HEK293 (cell line): Measurements from ENCODE around the gene KLF16.

Source experiments
- ATF2 ChIP-seq: fragments of 450-650 bp; formaldehyde crosslinking; IDR thresholded peaks from 2 replicates; pipeline ENCODE4 v1.5.1; 2016; ENCODE audit warnings: missing biosample characterization, missing genetic modification characterization, low read depth
- GLIS2 ChIP-seq: fragments of 450-650 bp; formaldehyde crosslinking; IDR thresholded peaks from 2 replicates; pipeline ENCODE4 v1.5.1; 2016; ENCODE audit warnings: missing biosample characterization, missing genetic modification characterization
- HIC1 ChIP-seq: fragments of 450-650 bp; formaldehyde crosslinking; IDR thresholded peaks from 2 replicates; pipeline ENCODE4 v1.5.1; 2016; ENCODE audit warnings: missing biosample characterization, missing genetic modification characterization
- KLF7 ChIP-seq: fragments of 450-650 bp; formaldehyde crosslinking; IDR thresholded peaks from 2 replicates; pipeline ENCODE4 v1.5.1; 2016; ENCODE audit warnings: missing biosample characterization, missing genetic modification characterization, borderline replicate concordance
- TCF7L2 ChIP-seq: IDR thresholded peaks from 2 replicates; pipeline ENCODE4 v1.6.1; 2011; ENCODE audit warnings: low read depth, mild to moderate bottlenecking, inconsistent platforms, low read length, moderate library complexity, borderline replicate concordance
- ZBTB10 ChIP-seq: fragments of 450-650 bp; formaldehyde crosslinking; IDR thresholded peaks from 2 replicates; pipeline ENCODE4 v1.5.1; 2016; ENCODE audit warnings: missing biosample characterization, missing genetic modification characterization
- ZBTB20 ChIP-seq: fragments of 450-650 bp; formaldehyde crosslinking; IDR thresholded peaks from 2 replicates; pipeline ENCODE4 v1.5.1; 2016; ENCODE audit warnings: missing biosample characterization, missing genetic modification characterization
- ZBTB26 ChIP-seq: fragments of 450-650 bp; formaldehyde crosslinking; optimal IDR thresholded peaks from 2 replicates; pipeline ENCODE3; 2016; ENCODE audit warnings: missing biosample characterization, mild to moderate bottlenecking, missing genetic modification characterization
- ZBTB8A ChIP-seq: fragments of 450-650 bp; formaldehyde crosslinking; IDR thresholded peaks from 2 replicates; pipeline ENCODE4 v1.5.1; 2016; ENCODE audit warnings: missing biosample characterization, missing genetic modification characterization
- ZFP37 ChIP-seq: fragments of 450-650 bp; formaldehyde crosslinking; IDR thresholded peaks from 2 replicates; pipeline ENCODE4 v1.5.1; 2016; ENCODE audit warnings: missing biosample characterization, missing genetic modification characterization
- ZFP41 ChIP-seq: fragments of 450-650 bp; formaldehyde crosslinking; IDR thresholded peaks from 2 replicates; pipeline ENCODE4 v1.5.1; 2016; ENCODE audit warnings: missing biosample characterization, missing genetic modification characterization, borderline replicate concordance
- ZFP69B ChIP-seq: fragments of 450-650 bp; formaldehyde crosslinking; IDR thresholded peaks from 2 replicates; pipeline ENCODE4 v1.5.1; 2016; ENCODE audit warnings: missing biosample characterization, missing genetic modification characterization
- ZNF146 ChIP-seq: fragments of 450-650 bp; formaldehyde crosslinking; IDR thresholded peaks from 2 replicates; pipeline ENCODE4 v1.5.1; 2016; ENCODE audit warnings: missing biosample characterization, missing genetic modification characterization
- ZNF157 ChIP-seq: fragments of 450-650 bp; formaldehyde crosslinking; IDR thresholded peaks from 2 replicates; pipeline ENCODE4 v1.5.1; 2016; ENCODE audit warnings: missing biosample characterization, missing genetic modification characterization
- ZNF175 ChIP-seq: fragments of 450-650 bp; formaldehyde crosslinking; IDR thresholded peaks from 2 replicates; pipeline ENCODE4 v1.5.1; 2016; ENCODE audit warnings: missing biosample characterization, missing genetic modification characterization
- ZNF214 ChIP-seq: fragments of 450-650 bp; formaldehyde crosslinking; IDR thresholded peaks from 2 replicates; pipeline ENCODE4 v1.5.1; 2017; ENCODE audit warnings: missing biosample characterization, mild to moderate bottlenecking, missing genetic modification characterization, borderline replicate concordance
- ZNF274 ChIP-seq, 2 experiments: fragments of 200-500 bp in 1 of 2; fragments of 450-650 bp in 1 of 2; sonication (Bioruptor generic) in 1 of 2; formaldehyde crosslinking in 1 of 2; IDR thresholded peaks; 2 replicates each; pipeline versions ENCODE4 v1.5.1 to v1.6.1; 2014 to 2016; ENCODE audit warnings: borderline replicate concordance in 1 of 2, inconsistent platforms in 1 of 2, low read length in 1 of 2, missing biosample characterization in 1 of 2, missing genetic modification characterization in 1 of 2
- ZNF324 ChIP-seq: fragments of 450-650 bp; formaldehyde crosslinking; IDR thresholded peaks from 2 replicates; pipeline ENCODE4 v1.5.1; 2016; ENCODE audit warnings: missing biosample characterization, missing genetic modification characterization
- ZNF341 ChIP-seq: fragments of 450-650 bp; formaldehyde crosslinking; IDR thresholded peaks from 2 replicates; pipeline ENCODE4; 2016; ENCODE audit warnings: low read depth, missing biosample characterization, missing genetic modification characterization
- ZNF354C ChIP-seq: fragments of 450-650 bp; formaldehyde crosslinking; IDR thresholded peaks from 2 replicates; pipeline ENCODE4 v1.5.1; 2016; ENCODE audit warnings: missing biosample characterization, missing genetic modification characterization, low read depth, borderline replicate concordance
- ZNF37A ChIP-seq: fragments of 450-650 bp; IDR thresholded peaks from 2 replicates; pipeline ENCODE4 v1.5.1; 2018; ENCODE audit warnings: missing biosample characterization, missing genetic modification characterization
- ZNF423 ChIP-seq: fragments of 450-650 bp; formaldehyde crosslinking; IDR thresholded peaks from 2 replicates; pipeline ENCODE4 v1.5.1; 2016; ENCODE audit warnings: missing biosample characterization, missing genetic modification characterization
- ZNF433 ChIP-seq: fragments of 450-650 bp; formaldehyde crosslinking; IDR thresholded peaks from 2 replicates; pipeline ENCODE4 v1.5.1; 2016; ENCODE audit warnings: missing biosample characterization, missing genetic modification characterization, low read depth
- ZNF549 ChIP-seq: fragments of 450-650 bp; IDR thresholded peaks from 2 replicates; pipeline ENCODE4 v1.5.1; 2018; ENCODE audit warnings: missing biosample characterization, missing genetic modification characterization, mild to moderate bottlenecking, inconsistent platforms, moderate library complexity
- ZNF558 ChIP-seq: fragments of 450-650 bp; formaldehyde crosslinking; IDR thresholded peaks from 2 replicates; pipeline ENCODE4 v1.5.1; 2016; ENCODE audit warnings: missing biosample characterization, missing genetic modification characterization
- ZNF624 ChIP-seq: fragments of 450-650 bp; formaldehyde crosslinking; IDR thresholded peaks from 2 replicates; pipeline ENCODE4 v1.5.1; 2017; ENCODE audit warnings: missing biosample characterization, missing genetic modification characterization
- ZNF658 ChIP-seq: fragments of 450-650 bp; formaldehyde crosslinking; IDR thresholded peaks from 2 replicates; pipeline ENCODE4; 2016; ENCODE audit warnings: missing biosample characterization, missing genetic modification characterization
- ZNF704 ChIP-seq: fragments of 450-650 bp; formaldehyde crosslinking; IDR thresholded peaks from 2 replicates; pipeline ENCODE4 v1.5.1; 2016; ENCODE audit warnings: missing biosample characterization, missing genetic modification characterization
- ZNF76 ChIP-seq: fragments of 450-650 bp; formaldehyde crosslinking; IDR thresholded peaks from 2 replicates; pipeline ENCODE4; 2016; ENCODE audit warnings: low read depth, missing biosample characterization, missing genetic modification characterization, borderline replicate concordance
- ZNF792 ChIP-seq: fragments of 450-650 bp; formaldehyde crosslinking; IDR thresholded peaks from 2 replicates; pipeline ENCODE4 v1.5.1; 2016; ENCODE audit warnings: missing biosample characterization, missing genetic modification characterization
- ZNF843 ChIP-seq: fragments of 450-650 bp; formaldehyde crosslinking; IDR thresholded peaks from 2 replicates; pipeline ENCODE4 v1.5.1; 2016; ENCODE audit warnings: missing biosample characterization, missing genetic modification characterization
- ZSCAN16 ChIP-seq: fragments of 450-650 bp; formaldehyde crosslinking; IDR thresholded peaks from 2 replicates; pipeline ENCODE4 v1.5.1; 2016; ENCODE audit warnings: missing biosample characterization, missing genetic modification characterization
- ZSCAN23 ChIP-seq: fragments of 450-650 bp; formaldehyde crosslinking; IDR thresholded peaks from 2 replicates; pipeline ENCODE4 v1.5.1; 2016; ENCODE audit warnings: missing biosample characterization, missing genetic modification characterization
- ZSCAN30 ChIP-seq: fragments of 450-650 bp; IDR thresholded peaks from 2 replicates; pipeline ENCODE4 v1.5.1; 2018; ENCODE audit warnings: missing biosample characterization, mild to moderate bottlenecking, missing genetic modification characterization, moderate library complexity

Gene KLF16

GRCh38 chr19:1811472-1811894 is 51.9 kb downstream of the KLF16 start (continued):
- TF ChIP-seq ZFP37 (tag by site-specific recombination): no peak; the same call in 1 of the 2 replicates
- TF ChIP-seq ZNF658 (tag by site-specific recombination): no peak
- TF ChIP-seq ZNF37A (tag by site-specific recombination): no peak
- TF ChIP-seq ZNF341 (tag by site-specific recombination): no peak
- TF ChIP-seq HIC1 (tag by site-specific recombination): peak; percentile 95
- no peak for TF ChIP-seq ATF2 (tag by site-specific recombination)
- no peak for TF ChIP-seq ZBTB8A (tag by site-specific recombination)
- no peak for TF ChIP-seq ZNF157 (tag by site-specific recombination)
- TF ChIP-seq ZNF558 (tag by site-specific recombination): no peak
- TF ChIP-seq ZNF274 (IDR thresholded peaks at IDR 0.05; ENCODE audit: low read length): no peak
- no peak for TF ChIP-seq ZNF274 (tag by site-specific recombination; IDR thresholded peaks at IDR 0.05; ENCODE audit: borderline replicate concordance)
- TF ChIP-seq ZNF792 (tag by site-specific recombination): no peak
- TF ChIP-seq ZNF624 (tag by site-specific recombination): no peak
- no peak for TF ChIP-seq TCF7L2
- TF ChIP-seq ZNF843 (tag by site-specific recombination): no peak
- TF ChIP-seq ZNF433 (tag by site-specific recombination): no peak
- TF ChIP-seq ZNF423 (tag by site-specific recombination): no peak
- TF ChIP-seq ZNF549 (tag by site-specific recombination): no peak
- no peak for TF ChIP-seq ZNF324 (tag by site-specific recombination)
- TF ChIP-seq ZNF146 (tag by site-specific recombination): no peak
- no peak for TF ChIP-seq ZNF704
- TF ChIP-seq ZFP69B: no peak
- TF ChIP-seq ZNF175: no peak
- no peak for TF ChIP-seq ZSCAN23 (tag by site-specific recombination)
- no peak for TF ChIP-seq ZNF76 (tag by site-specific recombination)
- TF ChIP-seq ZBTB20: no peak; the same call in 1 of the 2 replicates
- TF ChIP-seq ZSCAN30 (tag by site-specific recombination): no peak
- no peak for TF ChIP-seq ZNF354C (tag by site-specific recombination)
- TF ChIP-seq ZSCAN16 (tag by site-specific recombination): no peak
- TF ChIP-seq GLIS2 (tag by site-specific recombination): peak; percentile 79
- TF ChIP-seq ZFP41: no peak
- no peak for TF ChIP-seq ZBTB26 (tag by site-specific recombination)
- no peak for TF ChIP-seq ZNF214 (tag by site-specific recombination)
- TF ChIP-seq KLF7 (tag by site-specific recombination): no peak
- peak; percentile 84 for TF ChIP-seq ZBTB10
